NT2/D1 (cell line): ENCODE measurements around the gene TEP1.

ENCODE experiments used
- YY1 ChIP-seq: IDR thresholded peaks from 2 replicates; pipeline ENCODE4 v1.6.1; 2011; ENCODE audit not compliant: insufficient read length, insufficient read depth
- ZNF274 ChIP-seq: IDR thresholded peaks from 2 replicates; pipeline ENCODE4 v1.6.1; 2011; ENCODE audit warnings: mild to moderate bottlenecking, low read depth, low read length

DNA sequence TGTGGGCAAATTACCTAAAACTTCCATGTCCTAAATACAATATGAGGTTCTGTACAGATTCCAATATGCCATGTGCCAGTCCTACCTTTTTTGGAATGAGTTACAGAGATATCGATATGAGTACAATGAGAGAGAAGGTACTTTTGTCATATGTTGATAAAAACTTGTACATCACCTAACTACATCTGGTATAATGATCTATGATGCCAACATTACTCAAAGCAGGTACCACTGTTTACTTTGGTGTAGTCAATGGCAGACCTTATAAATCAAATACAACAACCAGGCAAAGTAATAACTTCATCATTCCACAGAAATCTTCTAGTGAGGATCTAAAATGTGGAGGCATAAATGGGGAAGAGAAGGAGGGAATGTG, 12.7 kb downstream of the TEP1 start:
- TF ChIP-seq YY1 (no peak), ZNF274 (no peak)
